GM12878 (cell line): ENCODE measurements around the gene RALGAPB. TPM values are rescaled to one million over a fixed set of nuclear protein-coding genes. Genes with fewer than 3 reads are reported as not detected.

Experiments used
- ATF3 ChIP-seq: IDR thresholded peaks from 2 replicates; pipeline ENCODE4 v1.6.1; 2011; ENCODE audit warnings: low read depth, mild to moderate bottlenecking, low read length, moderate library complexity, borderline replicate concordance; ENCODE audit errors: extremely low read depth
- EED ChIP-seq: sonication (generic); IDR thresholded peaks from 2 replicates; pipeline ENCODE4 v1.6.1; 2016; ENCODE audit warnings: antibody characterized with exemption, low read depth
- EZH2 ChIP-seq: IDR thresholded peaks from 2 replicates; pipeline ENCODE4 v1.6.1; 2012; ENCODE audit warnings: low read depth, mild to moderate bottlenecking, control low read depth, inconsistent platforms, low read length, borderline replicate concordance; ENCODE audit not compliant: control insufficient read depth
- FOS ChIP-seq: IDR thresholded peaks from 3 replicates; pipeline ENCODE4 v1.6.1; 2011; ENCODE audit warnings: borderline replicate concordance; ENCODE audit not compliant: insufficient read length; ENCODE audit errors: extremely low read depth
- FOXK2 ChIP-seq: fragments of 450-650 bp; IDR thresholded peaks from 2 replicates; pipeline ENCODE4 v1.6.1; 2017; ENCODE audit warnings: mild to moderate bottlenecking, moderate library complexity
- FOXM1 ChIP-seq: IDR thresholded peaks from 2 replicates; pipeline ENCODE4 v1.6.1; 2012; ENCODE audit warnings: low read depth, mild to moderate bottlenecking, inconsistent platforms, low read length, moderate library complexity
- GATAD2B ChIP-seq: fragments of 450-650 bp; conservative IDR thresholded peaks from 2 replicates; pipeline ENCODE4 v1.6.1; 2017; ENCODE audit warnings: low read depth, mild to moderate bottlenecking, moderate library complexity
- MTA3 ChIP-seq: IDR thresholded peaks from 2 replicates; pipeline ENCODE4 v1.6.1; 2012; ENCODE audit warnings: low read length, inconsistent platforms, borderline replicate concordance
- MXI1 ChIP-seq: fragments of 150-350 bp; IDR thresholded peaks from 2 replicates; pipeline ENCODE4 v1.6.1; 2011; ENCODE audit warnings: low read depth, mild to moderate bottlenecking, inconsistent platforms, low read length, improper control_type of control experiment
- NR2C2 ChIP-seq: IDR thresholded peaks from 2 replicates; pipeline ENCODE4 v1.6.1; 2011; ENCODE audit warnings: borderline replicate concordance, low read depth; ENCODE audit not compliant: control insufficient read depth, insufficient read length
- SMAD5 ChIP-seq: IDR thresholded peaks from 2 replicates; pipeline ENCODE4 v1.6.1; 2016; ENCODE audit warnings: antibody characterized with exemption, low read depth
- SREBF1 ChIP-seq: IDR thresholded peaks from 2 replicates; pipeline ENCODE4 v1.6.1; 2012; ENCODE audit warnings: mild to moderate bottlenecking, low read length
- TARDBP ChIP-seq: IDR thresholded peaks from 2 replicates; pipeline ENCODE4 v1.6.1; 2016; ENCODE audit warnings: borderline replicate concordance
- TCF3 ChIP-seq: IDR thresholded peaks from 2 replicates; pipeline ENCODE4 v1.6.1; 2012; ENCODE audit warnings: low read depth, mild to moderate bottlenecking, low read length, borderline replicate concordance; ENCODE audit not compliant: insufficient read depth
- WRNIP1 ChIP-seq: IDR thresholded peaks from 2 replicates; pipeline ENCODE4 v1.6.1; 2011; ENCODE audit warnings: low read depth, low read length, improper control_type of control experiment, borderline replicate concordance
- YY1 ChIP-seq: IDR thresholded peaks from 2 replicates; pipeline ENCODE4 v1.6.1; 2011; ENCODE audit warnings: low read depth, mild to moderate bottlenecking, low read length
- ZNF24 ChIP-seq: fragments of 450-650 bp; IDR thresholded peaks from 2 replicates; pipeline ENCODE4 v1.6.1; 2017; ENCODE audit warnings: antibody characterized with exemption, mild to moderate bottlenecking
- ZNF384 ChIP-seq: IDR thresholded peaks from 2 replicates; pipeline ENCODE4 v1.6.1; 2012; ENCODE audit warnings: low read depth, mild to moderate bottlenecking, low read length, improper control_type of control experiment, borderline replicate concordance
- ZSCAN29 ChIP-seq: fragments of 450-650 bp; IDR thresholded peaks from 2 replicates; pipeline ENCODE4 v1.6.1; 2017; ENCODE audit warnings: mild to moderate bottlenecking, moderate library complexity
- polyA plus RNA-seq, 11 experiments: library from polyadenylated mRNA; depleted of rRNA in 4 of 11; unstranded in 6 of 11; stranded (reverse) in 5 of 11; fragments of >200 nt; fragmentation: Nextera tagmentation in 4 of 11; fragmentation: Illumina TruSeq in 1 of 11; extraction: Ambion mirVana in 4 of 11; extraction: Trizol in 1 of 11; gene quantifications; 1 replicate in 1 of 11; 2 replicates in 10 of 11; pipeline versions ENCODE4 v1.2.1 to v1.2.3, GENCODE V29; 2011 to 2016; ENCODE audit warnings: inconsistent platforms in 2 of 11, missing spikeins in 2 of 11, low read depth in 1 of 11
- total RNA-seq, 4 experiments: library from RNA; depleted of rRNA in 3 of 4; stranded (reverse); fragments of >200 nt in 3 of 4; fragmentation: Illumina TruSeq in 1 of 4; extraction: Trizol in 1 of 4; gene quantifications; 2 replicates each; pipeline versions ENCODE4 v1.2.1 to v1.2.3, GENCODE V29; 2013 to 2021
- TF ChIP-seq, protein P1 (sequence below): IDR thresholded peaks from 2 replicates; pipeline ENCODE4 v1.6.1; 2012; ENCODE audit warnings: low read length, inconsistent platforms
- TF ChIP-seq, protein P2 (sequence below): fragments of 450-650 bp; formaldehyde crosslinking; IDR thresholded peaks from 2 replicates; pipeline ENCODE4 v1.5.0; 2022; ENCODE audit warnings: mild to moderate bottlenecking, missing genetic modification characterization
- TF ChIP-seq, protein P3 (sequence below): fragments of 450-650 bp; formaldehyde crosslinking; IDR thresholded peaks from 2 replicates; pipeline ENCODE4 v1.4.0; 2020; ENCODE audit warnings: mild to moderate bottlenecking, moderate library complexity

RALGAPB gene
- total and polyA plus RNA-seq, 10 of the 15 experiments (the other 5 are each of a cell fraction or from before 2014, with no cell fraction given): 3.7 to 23.2 (median 15.5) TPM

DNA sequence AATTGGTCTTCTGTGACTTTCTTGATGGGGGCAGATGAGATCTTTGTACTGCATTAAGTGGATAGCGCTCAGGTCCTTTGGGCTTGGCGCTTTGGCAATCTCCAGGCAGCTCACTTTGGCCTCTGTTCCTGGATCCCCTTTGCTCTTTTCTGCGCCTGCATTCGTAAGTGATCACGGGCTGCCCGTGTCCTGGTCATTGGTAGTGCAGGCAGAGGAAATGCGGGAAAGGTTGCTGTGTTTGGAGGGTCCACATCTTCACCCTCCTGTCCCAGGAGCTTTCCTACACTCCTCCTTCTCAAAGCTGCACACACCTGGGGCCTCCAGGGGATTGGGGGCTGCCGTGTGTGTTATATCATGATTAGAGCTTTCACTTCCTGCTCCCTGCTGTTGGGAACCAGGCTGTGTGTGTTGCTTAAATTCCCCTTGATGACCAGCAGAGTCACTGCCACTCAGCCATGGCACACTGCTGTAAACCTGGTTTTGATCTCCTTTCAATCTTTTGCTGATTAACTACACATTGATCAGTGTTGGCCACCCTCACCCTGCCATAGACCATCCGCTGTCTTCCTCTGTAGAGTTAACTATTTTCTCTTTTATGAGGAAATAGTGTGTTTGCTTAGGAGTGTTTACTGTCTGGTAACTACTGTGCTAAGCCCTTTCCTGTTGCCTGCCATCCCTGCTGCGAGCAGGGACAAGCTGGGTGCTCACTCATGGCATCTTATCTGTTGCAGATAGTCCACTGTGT is 24.5 kb upstream of the RALGAPB start (continued):
- no peak for TF ChIP-seq FOXK2
- no peak for TF ChIP-seq ZNF384
- no peak for TF ChIP-seq ZNF24
- TF ChIP-seq FOXM1: no peak
- 0 out of 2 replicates have a peak, but pooled peaks have one; percentile 31 for TF ChIP-seq GATAD2B
- peak; percentile 59; the same call in 1 of the 2 replicates for TF ChIP-seq EED
- TF ChIP-seq, protein P1, sequence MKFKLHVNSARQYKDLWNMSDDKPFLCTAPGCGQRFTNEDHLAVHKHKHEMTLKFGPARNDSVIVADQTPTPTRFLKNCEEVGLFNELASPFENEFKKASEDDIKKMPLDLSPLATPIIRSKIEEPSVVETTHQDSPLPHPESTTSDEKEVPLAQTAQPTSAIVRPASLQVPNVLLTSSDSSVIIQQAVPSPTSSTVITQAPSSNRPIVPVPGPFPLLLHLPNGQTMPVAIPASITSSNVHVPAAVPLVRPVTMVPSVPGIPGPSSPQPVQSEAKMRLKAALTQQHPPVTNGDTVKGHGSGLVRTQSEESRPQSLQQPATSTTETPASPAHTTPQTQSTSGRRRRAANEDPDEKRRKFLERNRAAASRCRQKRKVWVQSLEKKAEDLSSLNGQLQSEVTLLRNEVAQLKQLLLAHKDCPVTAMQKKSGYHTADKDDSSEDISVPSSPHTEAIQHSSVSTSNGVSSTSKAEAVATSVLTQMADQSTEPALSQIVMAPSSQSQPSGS: no peak
- TF ChIP-seq ATF3: no peak
- no peak for TF ChIP-seq EZH2
- TF ChIP-seq, protein P2, sequence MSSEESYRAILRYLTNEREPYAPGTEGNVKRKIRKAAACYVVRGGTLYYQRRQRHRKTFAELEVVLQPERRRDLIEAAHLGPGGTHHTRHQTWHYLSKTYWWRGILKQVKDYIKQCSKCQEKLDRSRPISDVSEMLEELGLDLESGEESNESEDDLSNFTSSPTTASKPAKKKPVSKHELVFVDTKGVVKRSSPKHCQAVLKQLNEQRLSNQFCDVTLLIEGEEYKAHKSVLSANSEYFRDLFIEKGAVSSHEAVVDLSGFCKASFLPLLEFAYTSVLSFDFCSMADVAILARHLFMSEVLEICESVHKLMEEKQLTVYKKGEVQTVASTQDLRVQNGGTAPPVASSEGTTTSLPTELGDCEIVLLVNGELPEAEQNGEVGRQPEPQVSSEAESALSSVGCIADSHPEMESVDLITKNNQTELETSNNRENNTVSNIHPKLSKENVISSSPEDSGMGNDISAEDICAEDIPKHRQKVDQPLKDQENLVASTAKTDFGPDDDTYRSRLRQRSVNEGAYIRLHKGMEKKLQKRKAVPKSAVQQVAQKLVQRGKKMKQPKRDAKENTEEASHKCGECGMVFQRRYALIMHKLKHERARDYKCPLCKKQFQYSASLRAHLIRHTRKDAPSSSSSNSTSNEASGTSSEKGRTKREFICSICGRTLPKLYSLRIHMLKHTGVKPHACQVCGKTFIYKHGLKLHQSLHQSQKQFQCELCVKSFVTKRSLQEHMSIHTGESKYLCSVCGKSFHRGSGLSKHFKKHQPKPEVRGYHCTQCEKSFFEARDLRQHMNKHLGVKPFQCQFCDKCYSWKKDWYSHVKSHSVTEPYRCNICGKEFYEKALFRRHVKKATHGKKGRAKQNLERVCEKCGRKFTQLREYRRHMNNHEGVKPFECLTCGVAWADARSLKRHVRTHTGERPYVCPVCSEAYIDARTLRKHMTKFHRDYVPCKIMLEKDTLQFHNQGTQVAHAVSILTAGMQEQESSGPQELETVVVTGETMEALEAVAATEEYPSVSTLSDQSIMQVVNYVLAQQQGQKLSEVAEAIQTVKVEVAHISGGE (CRISPR knock-in tag): no peak
- no peak for TF ChIP-seq TCF3
- no peak for TF ChIP-seq FOS
- no peak for TF ChIP-seq SREBF1
- no peak for TF ChIP-seq MXI1
- TF ChIP-seq NR2C2: no peak
- no peak for TF ChIP-seq TARDBP
- TF ChIP-seq WRNIP1: no peak
- TF ChIP-seq ZSCAN29: no peak
- TF ChIP-seq YY1: no peak
- TF ChIP-seq MTA3: no peak
- TF ChIP-seq SMAD5: no peak
- TF ChIP-seq, protein P3, sequence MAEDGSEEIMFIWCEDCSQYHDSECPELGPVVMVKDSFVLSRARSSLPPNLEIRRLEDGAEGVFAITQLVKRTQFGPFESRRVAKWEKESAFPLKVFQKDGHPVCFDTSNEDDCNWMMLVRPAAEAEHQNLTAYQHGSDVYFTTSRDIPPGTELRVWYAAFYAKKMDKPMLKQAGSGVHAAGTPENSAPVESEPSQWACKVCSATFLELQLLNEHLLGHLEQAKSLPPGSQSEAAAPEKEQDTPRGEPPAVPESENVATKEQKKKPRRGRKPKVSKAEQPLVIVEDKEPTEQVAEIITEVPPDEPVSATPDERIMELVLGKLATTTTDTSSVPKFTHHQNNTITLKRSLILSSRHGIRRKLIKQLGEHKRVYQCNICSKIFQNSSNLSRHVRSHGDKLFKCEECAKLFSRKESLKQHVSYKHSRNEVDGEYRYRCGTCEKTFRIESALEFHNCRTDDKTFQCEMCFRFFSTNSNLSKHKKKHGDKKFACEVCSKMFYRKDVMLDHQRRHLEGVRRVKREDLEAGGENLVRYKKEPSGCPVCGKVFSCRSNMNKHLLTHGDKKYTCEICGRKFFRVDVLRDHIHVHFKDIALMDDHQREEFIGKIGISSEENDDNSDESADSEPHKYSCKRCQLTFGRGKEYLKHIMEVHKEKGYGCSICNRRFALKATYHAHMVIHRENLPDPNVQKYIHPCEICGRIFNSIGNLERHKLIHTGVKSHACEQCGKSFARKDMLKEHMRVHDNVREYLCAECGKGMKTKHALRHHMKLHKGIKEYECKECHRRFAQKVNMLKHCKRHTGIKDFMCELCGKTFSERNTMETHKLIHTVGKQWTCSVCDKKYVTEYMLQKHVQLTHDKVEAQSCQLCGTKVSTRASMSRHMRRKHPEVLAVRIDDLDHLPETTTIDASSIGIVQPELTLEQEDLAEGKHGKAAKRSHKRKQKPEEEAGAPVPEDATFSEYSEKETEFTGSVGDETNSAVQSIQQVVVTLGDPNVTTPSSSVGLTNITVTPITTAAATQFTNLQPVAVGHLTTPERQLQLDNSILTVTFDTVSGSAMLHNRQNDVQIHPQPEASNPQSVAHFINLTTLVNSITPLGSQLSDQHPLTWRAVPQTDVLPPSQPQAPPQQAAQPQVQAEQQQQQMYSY (CRISPR knock-in tag): no peak
